Measurements from ENCODE around the gene MFAP2. TPM values are rescaled to one million over a fixed set of nuclear protein-coding genes. Genes with fewer than 3 reads are reported as not detected.

Gene MFAP2
- total and polyA plus RNA-seq, 3 donors from 2014 or later = 7.9 to 22.0 (median 18.7) TPM

DNA sequence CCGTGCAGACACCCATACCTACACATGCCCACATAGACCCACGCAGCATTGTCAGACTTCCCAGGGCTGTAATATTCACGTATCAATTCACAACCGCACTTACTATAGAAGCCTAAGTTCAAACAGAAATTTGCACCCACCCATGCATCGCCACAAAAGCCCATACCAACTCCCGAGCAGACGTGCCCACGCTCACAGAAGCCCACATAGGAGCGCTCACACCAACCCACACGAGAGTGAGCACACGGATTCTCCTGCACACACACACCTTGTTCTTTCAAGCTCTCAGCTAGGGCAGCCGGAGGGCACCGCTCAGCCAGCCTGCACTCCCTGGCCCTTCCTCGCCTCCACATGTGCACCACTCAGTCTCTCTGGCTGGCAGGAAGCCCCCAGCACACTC lies 4.6 kb downstream of the MFAP2 start:
- intact Hi-C loops (cut with DNase I; ENCODE audit: low total_unique reads) = no loop called here
- H3K36me3 ChIP-seq (ENCODE audit: low read depth, missing control alignments) = no peaks in the 10 kb centered on the region
- TF ChIP-seq POLR2A (IDR thresholded peaks at IDR 0.05) = no peak
- TF ChIP-seq, protein P1, sequence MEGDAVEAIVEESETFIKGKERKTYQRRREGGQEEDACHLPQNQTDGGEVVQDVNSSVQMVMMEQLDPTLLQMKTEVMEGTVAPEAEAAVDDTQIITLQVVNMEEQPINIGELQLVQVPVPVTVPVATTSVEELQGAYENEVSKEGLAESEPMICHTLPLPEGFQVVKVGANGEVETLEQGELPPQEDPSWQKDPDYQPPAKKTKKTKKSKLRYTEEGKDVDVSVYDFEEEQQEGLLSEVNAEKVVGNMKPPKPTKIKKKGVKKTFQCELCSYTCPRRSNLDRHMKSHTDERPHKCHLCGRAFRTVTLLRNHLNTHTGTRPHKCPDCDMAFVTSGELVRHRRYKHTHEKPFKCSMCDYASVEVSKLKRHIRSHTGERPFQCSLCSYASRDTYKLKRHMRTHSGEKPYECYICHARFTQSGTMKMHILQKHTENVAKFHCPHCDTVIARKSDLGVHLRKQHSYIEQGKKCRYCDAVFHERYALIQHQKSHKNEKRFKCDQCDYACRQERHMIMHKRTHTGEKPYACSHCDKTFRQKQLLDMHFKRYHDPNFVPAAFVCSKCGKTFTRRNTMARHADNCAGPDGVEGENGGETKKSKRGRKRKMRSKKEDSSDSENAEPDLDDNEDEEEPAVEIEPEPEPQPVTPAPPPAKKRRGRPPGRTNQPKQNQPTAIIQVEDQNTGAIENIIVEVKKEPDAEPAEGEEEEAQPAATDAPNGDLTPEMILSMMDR (IDR thresholded peaks at IDR 0.05) = no peak
- H3K4me1 ChIP-seq = peaks cover 5% of the 10 kb centered on the region
- DNase-seq = no peak
- no peak overlapping the region for H3K4me3 ChIP-seq
- 88 to 91% methylated on average over 9 to 14 of the region's 14 CpGs for WGBS, 2 donors
- H3K9me3 ChIP-seq = no peaks in the 10 kb centered on the region
- no peak overlapping the region for H3K27ac ChIP-seq
- no peaks in the 10 kb centered on the region for H3K27me3 ChIP-seq

DNA sequence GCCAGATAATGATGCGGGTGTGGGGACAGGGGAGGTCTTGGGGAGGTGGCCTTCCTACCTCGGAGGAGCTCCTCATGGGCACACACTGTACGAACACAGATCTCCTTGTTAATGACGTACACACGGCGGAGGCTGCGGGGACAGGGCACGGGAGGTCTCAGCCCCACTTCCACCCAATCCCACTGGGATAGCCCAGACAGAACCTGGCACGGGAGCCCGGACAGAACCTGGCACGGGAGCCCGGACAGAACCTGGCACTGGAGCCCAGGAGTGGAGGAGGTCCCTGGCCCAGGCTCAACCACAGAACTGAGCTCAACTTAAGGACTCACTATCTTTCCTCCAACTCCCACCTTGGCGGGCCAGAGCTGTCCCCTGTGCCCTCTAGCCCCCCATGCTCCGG lies 5.2 kb downstream of the MFAP2 start:
- TF ChIP-seq, protein P1 (IDR thresholded peaks at IDR 0.05) = no peak
- no peak for TF ChIP-seq POLR2A (IDR thresholded peaks at IDR 0.05)
- H3K27ac ChIP-seq = no peak overlapping the region

DNA sequence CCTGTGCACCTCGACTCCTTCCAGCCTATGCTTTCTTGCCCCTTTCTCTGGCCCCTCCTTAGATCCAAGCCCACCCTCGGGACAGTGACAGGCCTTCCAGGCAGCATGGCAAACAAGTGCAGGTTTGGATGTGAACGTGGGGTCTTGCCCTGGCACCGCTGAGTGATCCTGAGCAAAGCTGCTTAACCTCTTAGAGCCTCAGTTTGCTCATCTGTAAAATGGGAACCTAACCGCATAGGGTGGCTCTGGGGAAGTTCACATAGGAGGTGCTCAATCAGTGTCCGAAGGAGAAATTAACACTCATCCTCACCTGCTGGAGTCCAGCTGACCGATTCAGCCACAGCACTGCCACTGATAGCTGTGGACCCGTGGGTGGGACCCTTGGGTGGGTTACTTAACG lies 7.2 kb downstream of the MFAP2 start:
- WGBS, 2 donors = 82 to 95% methylated on average over 9 of the region's 9 CpGs
- intact Hi-C loops (cut with DNase I; ENCODE audit: low total_unique reads) = no loop called here
- no peak overlapping the region for H3K4me3 ChIP-seq
- H3K9me3 ChIP-seq = no peaks in the 10 kb centered on the region
- peaks cover 5% of the 10 kb centered on the region for H3K4me1 ChIP-seq
- H3K27ac ChIP-seq = no peak overlapping the region
- DNase-seq = no peak
- no peak for TF ChIP-seq POLR2A (IDR thresholded peaks at IDR 0.05)
- TF ChIP-seq, protein P1 (IDR thresholded peaks at IDR 0.05) = no peak
- no peaks in the 10 kb centered on the region for H3K36me3 ChIP-seq (ENCODE audit: low read depth, missing control alignments)
- H3K27me3 ChIP-seq = no peaks in the 10 kb centered on the region

More for the DNA sequence above, 5.2 kb downstream of the MFAP2 start:
- Histone ChIP-seq H3K9me3 (no peaks in the 10 kb centered on the region), H3K27me3 (no peaks in the 10 kb centered on the region), H3K4me1 (peaks cover 5% of the 10 kb centered on the region), H3K36me3 (ENCODE audit: low read depth, missing control alignments) (no peaks in the 10 kb centered on the region), H3K4me3 (no peak overlapping the region)
- intact Hi-C loops (cut with DNase I; ENCODE audit: low total_unique reads) = no loop called here
- WGBS, 2 donors = 59 to 76% methylated on average over 10 to 14 of the region's 14 CpGs
- DNase-seq = no peak

DNA sequence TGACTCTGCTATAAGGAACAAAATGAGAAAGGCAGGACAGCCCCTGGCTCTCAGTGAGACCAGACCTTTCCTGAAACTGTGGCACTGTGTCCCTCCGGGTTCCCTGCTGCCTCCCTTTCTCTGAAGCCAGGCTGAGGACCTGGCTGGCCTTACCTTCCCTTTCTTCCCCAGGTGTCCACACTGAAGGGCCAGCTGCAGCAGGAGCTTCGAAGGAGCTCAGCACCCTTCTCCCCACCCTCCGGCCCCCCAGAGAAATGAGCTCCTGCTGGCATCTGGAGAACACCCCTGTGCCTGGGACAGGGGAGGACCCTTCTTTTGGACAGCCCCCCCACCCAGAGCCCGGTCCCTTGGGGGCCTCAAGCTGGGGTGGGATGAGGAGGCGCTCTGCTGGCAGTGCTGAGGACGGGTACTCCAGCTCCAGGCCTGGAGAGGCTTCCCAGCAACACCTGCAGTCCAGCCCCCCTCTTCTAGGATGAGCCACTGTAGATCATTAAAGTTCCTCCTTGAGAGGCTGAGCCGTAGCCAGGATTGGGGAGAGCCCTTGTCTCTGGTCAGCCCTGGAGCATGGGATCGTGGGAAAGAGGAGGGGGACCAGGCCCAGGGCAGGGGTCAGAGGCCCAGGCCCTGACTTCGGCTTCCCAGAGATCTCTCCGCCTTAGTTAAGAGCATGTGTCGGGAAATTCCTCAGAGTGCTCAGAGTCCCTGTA lies 8.1 kb downstream of the MFAP2 start:
- H3K27ac ChIP-seq = no peak overlapping the region
- H3K9me3 ChIP-seq = no peaks in the 10 kb centered on the region
- intact Hi-C loops (cut with DNase I; ENCODE audit: low total_unique reads) = no loop called here
- DNase-seq = no peak
- H3K27me3 ChIP-seq = no peaks in the 10 kb centered on the region
- no peak for TF ChIP-seq POLR2A (IDR thresholded peaks at IDR 0.05)
- TF ChIP-seq, protein P1 (IDR thresholded peaks at IDR 0.05) = no peak
- peaks cover 8% of the 10 kb centered on the region for H3K4me1 ChIP-seq
- no peak overlapping the region for H3K4me3 ChIP-seq
- WGBS, 2 donors = 74 to 75% methylated on average over 7 to 11 of the region's 11 CpGs
- H3K36me3 ChIP-seq (ENCODE audit: low read depth, missing control alignments) = no peaks in the 10 kb centered on the region
